Neuron (in vitro differentiated cells): ENCODE measurements around the gene ELF5.

Experiments used
- H2AFZ ChIP-seq: one replicate; pipeline ENCODE4 v1.6.1; 2013; ENCODE audit warnings: low read depth, mild to moderate bottlenecking, inconsistent platforms, low read length, moderate library complexity
- H3K27me3 ChIP-seq: one replicate; pipeline ENCODE4 v1.6.1; 2013; ENCODE audit warnings: low read length; ENCODE audit not compliant: insufficient read depth
- H3K36me3 ChIP-seq: one replicate; pipeline ENCODE4 v1.6.1; 2013; ENCODE audit warnings: low read length; ENCODE audit not compliant: insufficient read depth
- H3K4me1 ChIP-seq: one replicate; pipeline ENCODE4 v1.6.1; 2013; ENCODE audit warnings: low read length; ENCODE audit not compliant: insufficient read depth
- H3K4me3 ChIP-seq: 2 replicates; pipeline ENCODE4 v1.5.1; 2013; ENCODE audit warnings: mild to moderate bottlenecking, low read length, moderate library complexity
- H3K9me3 ChIP-seq: one replicate; pipeline ENCODE4 v1.6.1; 2013; ENCODE audit warnings: low read length

Gene ELF5

GRCh38 chr11:34495724-34496377 lies 17.7 kb downstream of the ELF5 start:
- no peaks in the 10 kb centered on the region for H3K4me1 ChIP-seq
- H3K4me3 ChIP-seq = no peak overlapping the region
- H2AFZ ChIP-seq = no peak overlapping the region
- no peaks in the 10 kb centered on the region for H3K36me3 ChIP-seq
- no peaks in the 10 kb centered on the region for H3K9me3 ChIP-seq
- H3K27me3 ChIP-seq = peaks cover 2% of the 10 kb centered on the region

- peaks cover under 1% of the 10 kb centered on the region for H3K27me3 ChIP-seq
- H3K9me3 ChIP-seq = no peaks in the 10 kb centered on the region
- no peaks in the 10 kb centered on the region for H3K4me1 ChIP-seq
- H3K4me3 ChIP-seq = no peak overlapping the region
- H3K36me3 ChIP-seq = no peaks in the 10 kb centered on the region
- H2AFZ ChIP-seq = no peak overlapping the region
These were observed 18.3 kb downstream of the ELF5 start for GRCh38 chr11:34495239-34495723.

- H3K9me3 ChIP-seq = no peaks in the 10 kb centered on the region
- no peaks in the 10 kb centered on the region for H3K27me3 ChIP-seq
- no peaks in the 10 kb centered on the region for H3K4me1 ChIP-seq
- H3K4me3 ChIP-seq = no peak overlapping the region
- H3K36me3 ChIP-seq = no peaks in the 10 kb centered on the region
- no peak overlapping the region for H2AFZ ChIP-seq
These were observed 19.5 kb downstream of the ELF5 start for GRCh38 chr11:34493926-34494595.

- no peaks in the 10 kb centered on the region for H3K36me3 ChIP-seq
- H2AFZ ChIP-seq = no peak overlapping the region
- H3K4me1 ChIP-seq = no peaks in the 10 kb centered on the region
- no peak overlapping the region for H3K4me3 ChIP-seq
- H3K27me3 ChIP-seq = no peaks in the 10 kb centered on the region
- no peaks in the 10 kb centered on the region for H3K9me3 ChIP-seq
These were observed 20.1 kb downstream of the ELF5 start for GRCh38 chr11:34493468-34493867.

- Histone ChIP-seq H2AFZ (no peak overlapping the region), H3K4me1 (no peaks in the 10 kb centered on the region), H3K27me3 (no peaks in the 10 kb centered on the region), H3K9me3 (no peaks in the 10 kb centered on the region), H3K36me3 (no peaks in the 10 kb centered on the region), H3K4me3 (no peak overlapping the region)
These were observed 20.7 kb downstream of the ELF5 start for GRCh38 chr11:34492806-34493414.

- Histone ChIP-seq H3K36me3 (no peaks in the 10 kb centered on the region), H2AFZ (no peak overlapping the region), H3K9me3 (no peaks in the 10 kb centered on the region), H3K27me3 (no peaks in the 10 kb centered on the region), H3K4me1 (no peaks in the 10 kb centered on the region), H3K4me3 (no peak overlapping the region)
These were observed 23.3 kb downstream of the ELF5 start for GRCh38 chr11:34490304-34490703.

GRCh38 chr11:34488855-34489557 lies 24.6 kb downstream of the ELF5 start:
- no peaks in the 10 kb centered on the region for H3K4me1 ChIP-seq
- H3K36me3 ChIP-seq = no peaks in the 10 kb centered on the region
- no peaks in the 10 kb centered on the region for H3K27me3 ChIP-seq
- H2AFZ ChIP-seq = no peak overlapping the region
- no peaks in the 10 kb centered on the region for H3K9me3 ChIP-seq
- H3K4me3 ChIP-seq = no peak overlapping the region

- Histone ChIP-seq H3K27me3 (no peaks in the 10 kb centered on the region), H3K36me3 (no peaks in the 10 kb centered on the region), H2AFZ (no peak overlapping the region), H3K4me3 (no peak overlapping the region), H3K4me1 (no peaks in the 10 kb centered on the region), H3K9me3 (no peaks in the 10 kb centered on the region)
These were observed 26.2 kb downstream of the ELF5 start for GRCh38 chr11:34487430-34487829.

- no peaks in the 10 kb centered on the region for H3K9me3 ChIP-seq
- no peaks in the 10 kb centered on the region for H3K36me3 ChIP-seq
- H3K4me1 ChIP-seq = no peaks in the 10 kb centered on the region
- H3K4me3 ChIP-seq = no peak overlapping the region
- no peak overlapping the region for H2AFZ ChIP-seq
- no peaks in the 10 kb centered on the region for H3K27me3 ChIP-seq
These were observed 30.3 kb downstream of the ELF5 start for GRCh38 chr11:34483106-34483874.

GRCh38 chr11:34481307-34481706 lies 32.3 kb downstream of the ELF5 start:
- no peak overlapping the region for H3K4me3 ChIP-seq
- H3K36me3 ChIP-seq = no peaks in the 10 kb centered on the region
- H3K4me1 ChIP-seq = no peaks in the 10 kb centered on the region
- no peaks in the 10 kb centered on the region for H3K9me3 ChIP-seq
- H3K27me3 ChIP-seq = no peaks in the 10 kb centered on the region
- no peak overlapping the region for H2AFZ ChIP-seq

- H3K27me3 ChIP-seq = no peaks in the 10 kb centered on the region
- H3K9me3 ChIP-seq = no peaks in the 10 kb centered on the region
- H3K36me3 ChIP-seq = no peaks in the 10 kb centered on the region
These were observed 33.3 kb downstream of the ELF5 start for GRCh38 chr11:34480314-34480713.

GRCh38 chr11:34478845-34479663 lies 34.5 kb downstream of the ELF5 start:
- Histone ChIP-seq H3K27me3 (no peaks in the 10 kb centered on the region), H3K9me3 (no peaks in the 10 kb centered on the region), H3K36me3 (no peaks in the 10 kb centered on the region), H2AFZ (no peak overlapping the region), H3K4me3 (no peak overlapping the region), H3K4me1 (no peaks in the 10 kb centered on the region)

More at GRCh38 chr11:34480314-34480713, 33.3 kb downstream of the ELF5 start:
- H3K4me1 ChIP-seq = no peaks in the 10 kb centered on the region
- no peak overlapping the region for H3K4me3 ChIP-seq
- H2AFZ ChIP-seq = no peak overlapping the region
